Common myeloid progenitor, CD34-positive (primary cell): Measurements from ENCODE around the gene SLC6A6.

Experiments
- CTCF ChIA-PET: fragments of 350-600 bp; sonication (Branson Sonifier 250); formaldehyde crosslinking; loops from one replicate; lab custom pipeline; 2021; ENCODE audit warnings: antibody characterized with exemption; lab: Charles Lee
- POLR2A ChIA-PET: fragments of 350-600 bp; sonication (Branson Sonifier 250); formaldehyde crosslinking; loops from one replicate; lab custom pipeline; 2021; ENCODE audit warnings: antibody characterized with exemption; lab: Charles Lee
- DNase-seq, 3 donors: peaks; one replicate each; pipeline versions ENCODE4 v3.0.0 to v3.0.0-alpha.2; 2013
- H3K27ac ChIP-seq, 2 experiments: 1 replicate in 1 of 2; 2 replicates in 1 of 2; pipeline ENCODE4 v1.7.0; 2013; ENCODE audit warnings: inconsistent platforms in 2 of 2, low read length in 2 of 2, mild to moderate bottlenecking in 2 of 2, low read depth in 1 of 2, moderate library complexity in 1 of 2; ENCODE audit not compliant: severe bottlenecking in 2 of 2, insufficient read depth in 1 of 2, poor library complexity in 1 of 2
- H3K27me3 ChIP-seq, 5 experiments: replicated peaks in 2 of 5; 1 replicate in 3 of 5; 2 replicates in 2 of 5; pipeline versions ENCODE4 v1.6.1 to v1.7.0; 2013; ENCODE audit warnings: low read length in 4 of 5, mild to moderate bottlenecking in 2 of 5, moderate library complexity in 2 of 5, inconsistent platforms in 1 of 5; ENCODE audit not compliant: insufficient read depth in 5 of 5, control insufficient read depth in 4 of 5
- H3K36me3 ChIP-seq, 4 experiments: 1 replicate in 2 of 4; 2 replicates in 2 of 4; pipeline versions ENCODE4 v1.6.1 to v1.7.0; 2013; ENCODE audit warnings: low read length in 3 of 4, control low read depth in 1 of 4, mild to moderate bottlenecking in 1 of 4; ENCODE audit not compliant: control insufficient read depth in 4 of 4, insufficient read depth in 4 of 4
- H3K4me1 ChIP-seq, 4 experiments: 1 replicate in 3 of 4; 2 replicates in 1 of 4; pipeline versions ENCODE4 v1.6.1 to v1.7.1; 2013; ENCODE audit warnings: low read length in 3 of 4, mild to moderate bottlenecking in 3 of 4, control low read depth in 1 of 4, inconsistent platforms in 1 of 4, moderate library complexity in 1 of 4; ENCODE audit not compliant: control insufficient read depth in 4 of 4, insufficient read depth in 4 of 4; ENCODE audit errors: control extremely low read depth in 1 of 4
- H3K4me3 ChIP-seq, 7 experiments: 1 replicate in 4 of 7; 2 replicates in 3 of 7; pipeline versions ENCODE4 v1.5.1 to v1.7.0; 2013; ENCODE audit warnings: mild to moderate bottlenecking in 7 of 7, low read length in 6 of 7, moderate library complexity in 6 of 7, inconsistent platforms in 2 of 7, low read depth in 2 of 7, control low read depth in 1 of 7; ENCODE audit not compliant: insufficient read depth in 4 of 7, control insufficient read depth in 1 of 7; ENCODE audit errors: extremely low read depth in 1 of 7
- H3K9me3 ChIP-seq, 5 experiments: 1 replicate in 4 of 5; 2 replicates in 1 of 5; pipeline versions ENCODE4 v1.6.1 to v1.7.1; 2013; ENCODE audit warnings: low read length in 4 of 5, mild to moderate bottlenecking in 2 of 5, inconsistent platforms in 1 of 5, low read depth in 1 of 5, moderate library complexity in 1 of 5; ENCODE audit not compliant: control insufficient read depth in 4 of 5, insufficient read depth in 2 of 5; ENCODE audit errors: control extremely low read depth in 1 of 5
- WGBS: methylation state at CpG from one replicate; pipeline ENCODE4 v1.1.5; 2013; ENCODE audit not compliant: insufficient coverage; 5-methylcytosine and 5-hydroxymethylcytosine counted together

The SLC6A6 gene

GRCh38 chr3:14431917-14432834, 29.8 kb downstream of the SLC6A6 start:
- Histone ChIP-seq H3K36me3 (peaks cover 0 to 16% (median 0%) of the 10 kb centered on the region in 4 experiments), H3K4me1 (peaks cover 22 to 97% (median 88%) of the 10 kb centered on the region in 4 experiments), H3K9me3 (no peaks in the 10 kb centered on the region), H3K27ac (peak overlapping the region; percentile 90 to 94), H3K4me3 (peak overlapping the region in 5 of 7 experiments; percentile 16 to 62 (median 49)), H3K27me3 (no peaks in the 10 kb centered on the region)
- 6% methylated on average over 12 of the region's 14 CpGs for WGBS
- ChIA-PET POLR2A (interaction anchor here (0.7 to 1.8 kb wide), 3 partner anchors 21 to 30 kb away, joined by 3 to 10 read pairs (median 4); partner anchors contain the start of gene SLC6A6), CTCF (interaction anchor here (0.6 to 11.5 kb wide), 15 partner anchors 8 to 237 kb away, joined by 3 to 100 read pairs (median 6); partner anchors contain the start of gene SLC6A6)
- DNase-seq: peak; percentile 97 to 99 (median 99)

GRCh38 chr3:14433106-14433505, 30.7 kb downstream of the SLC6A6 start:
- 86% methylated on average over 7 of the region's 8 CpGs for WGBS
- ChIA-PET POLR2A (no interaction called here), CTCF (interaction anchor here (0.7 to 11.5 kb wide), 13 partner anchors 9 to 230 kb away, joined by 3 to 100 read pairs (median 6); partner anchors contain the start of gene SLC6A6)
- Histone ChIP-seq H3K9me3 (no peaks in the 10 kb centered on the region), H3K4me3 (peak overlapping the region in 4 of 7 experiments; percentile 6 to 55 (median 40)), H3K36me3 (peaks cover 0 to 13% (median 0%) of the 10 kb centered on the region in 4 experiments), H3K4me1 (peaks cover 22 to 90% (median 80%) of the 10 kb centered on the region in 4 experiments), H3K27me3 (no peaks in the 10 kb centered on the region), H3K27ac (peak overlapping the region; percentile 90 to 94)
- no peak for DNase-seq

- POLR2A ChIA-PET: interaction anchor here (1.1 kb wide), 1 partner anchor 31 kb away, joined by 3 read pairs; the partner anchor contains the start of gene SLC6A6
- H3K36me3 ChIP-seq: peaks cover 0 to 13% (median 0%) of the 10 kb centered on the region in 4 experiments
- CTCF ChIA-PET: interaction anchor here (0.9 to 11.5 kb wide), 8 partner anchors 12 to 35 kb away, joined by 3 to 100 read pairs (median 9); partner anchors contain the start of gene SLC6A6
- no peaks in the 10 kb centered on the region for H3K9me3 ChIP-seq
- WGBS: 24% methylated on average over 4 of the region's 4 CpGs
- H3K27me3 ChIP-seq: no peaks in the 10 kb centered on the region
- H3K4me3 ChIP-seq: peak overlapping the region in 1 of 7 experiments; percentile 55
- peaks cover 32 to 90% (median 82%) of the 10 kb centered on the region in 4 experiments for H3K4me1 ChIP-seq
- DNase-seq: peak in 2 of 3 donors; percentile 52 to 56
- peak overlapping the region in 1 of 2 experiments; percentile 94 for H3K27ac ChIP-seq
Measured at GRCh38 chr3:14434126-14434497, 31.7 kb downstream of the SLC6A6 start.

- H3K36me3 ChIP-seq: peaks cover 0 to 13% (median 0%) of the 10 kb centered on the region in 4 experiments
- CTCF ChIA-PET: interaction anchor here (1.0 to 11.5 kb wide), 8 partner anchors 12 to 36 kb away, joined by 3 to 100 read pairs (median 9); partner anchors contain the start of gene SLC6A6
- H3K4me3 ChIP-seq: peak overlapping the region in 1 of 7 experiments; percentile 55
- peak overlapping the region; percentile 6 to 94 for H3K27ac ChIP-seq
- H3K9me3 ChIP-seq: no peaks in the 10 kb centered on the region
- no peaks in the 10 kb centered on the region for H3K27me3 ChIP-seq
- POLR2A ChIA-PET: interaction anchor here (1.1 kb wide), 1 partner anchor 32 kb away, joined by 3 read pairs; the partner anchor contains the start of gene SLC6A6
- WGBS: 31% methylated on average over 11 of the region's 12 CpGs
- H3K4me1 ChIP-seq: peaks cover 35 to 90% (median 82%) of the 10 kb centered on the region in 4 experiments
- DNase-seq: no peak
Measured at GRCh38 chr3:14434498-14435151, 32.2 kb downstream of the SLC6A6 start.

GRCh38 chr3:14435175-14436014, 33.0 kb downstream of the SLC6A6 start:
- Histone ChIP-seq H3K4me1 (peaks cover 35 to 90% (median 82%) of the 10 kb centered on the region in 4 experiments), H3K36me3 (peaks cover 0 to 10% (median 0%) of the 10 kb centered on the region in 4 experiments), H3K9me3 (no peaks in the 10 kb centered on the region), H3K27me3 (no peaks in the 10 kb centered on the region), H3K4me3 (peak overlapping the region in 1 of 7 experiments; percentile 55), H3K27ac (peak overlapping the region; percentile 6 to 94)
- WGBS: 92% methylated on average over 14 of the region's 18 CpGs
- ChIA-PET POLR2A (interaction anchor here (1.2 kb wide), 1 partner anchor 33 kb away, joined by 3 read pairs; the partner anchor contains the start of gene SLC6A6), CTCF (interaction anchor here (0.8 to 4.8 kb wide), 7 partner anchors 8 to 231 kb away, joined by 3 to 18 read pairs (median 3); partner anchors contain the start of gene SLC6A6)
- no peak for DNase-seq

GRCh38 chr3:14436954-14437281, 34.5 kb downstream of the SLC6A6 start:
- CTCF ChIA-PET: interaction anchor here (0.8 to 4.8 kb wide), 8 partner anchors 10 to 68 kb away, joined by 3 to 18 read pairs (median 4); partner anchors contain the start of gene SLC6A6
- Histone ChIP-seq H3K4me1 (peaks cover 23 to 89% (median 82%) of the 10 kb centered on the region in 4 experiments), H3K27ac (no peak overlapping the region)

More at GRCh38 chr3:14436954-14437281, 34.5 kb downstream of the SLC6A6 start:
- Histone ChIP-seq H3K27me3 (no peaks in the 10 kb centered on the region), H3K9me3 (no peaks in the 10 kb centered on the region), H3K36me3 (peaks cover 0 to 10% (median 0%) of the 10 kb centered on the region in 4 experiments), H3K4me3 (no peak overlapping the region)
- no peak for DNase-seq
- POLR2A ChIA-PET: interaction anchor here (0.6 kb wide), 2 partner anchors 22 to 26 kb away, joined by 3 read pairs; no protein-coding TSS in a partner anchor
